AG09309 (cell line): ENCODE measurements around the gene APAF1.

Experiments used
- DNase-seq: peaks from one replicate; pipeline ENCODE4 v3.0.0-alpha.2; 2010; ENCODE audit warnings: low read depth
- H3K4me3 ChIP-seq: 2 replicates; pipeline ENCODE4 v1.5.1; 2011; ENCODE audit warnings: mild to moderate bottlenecking, low read depth, low read length, moderate library complexity; ENCODE audit not compliant: control insufficient read depth
- CTCF ChIP-seq: IDR thresholded peaks from 2 replicates; pipeline ENCODE4 v1.5.1; 2011; ENCODE audit warnings: mild to moderate bottlenecking, low read depth, low read length, inconsistent platforms; ENCODE audit not compliant: insufficient read depth, control insufficient read depth; ENCODE audit errors: missing control alignments

The APAF1 gene

DNA sequence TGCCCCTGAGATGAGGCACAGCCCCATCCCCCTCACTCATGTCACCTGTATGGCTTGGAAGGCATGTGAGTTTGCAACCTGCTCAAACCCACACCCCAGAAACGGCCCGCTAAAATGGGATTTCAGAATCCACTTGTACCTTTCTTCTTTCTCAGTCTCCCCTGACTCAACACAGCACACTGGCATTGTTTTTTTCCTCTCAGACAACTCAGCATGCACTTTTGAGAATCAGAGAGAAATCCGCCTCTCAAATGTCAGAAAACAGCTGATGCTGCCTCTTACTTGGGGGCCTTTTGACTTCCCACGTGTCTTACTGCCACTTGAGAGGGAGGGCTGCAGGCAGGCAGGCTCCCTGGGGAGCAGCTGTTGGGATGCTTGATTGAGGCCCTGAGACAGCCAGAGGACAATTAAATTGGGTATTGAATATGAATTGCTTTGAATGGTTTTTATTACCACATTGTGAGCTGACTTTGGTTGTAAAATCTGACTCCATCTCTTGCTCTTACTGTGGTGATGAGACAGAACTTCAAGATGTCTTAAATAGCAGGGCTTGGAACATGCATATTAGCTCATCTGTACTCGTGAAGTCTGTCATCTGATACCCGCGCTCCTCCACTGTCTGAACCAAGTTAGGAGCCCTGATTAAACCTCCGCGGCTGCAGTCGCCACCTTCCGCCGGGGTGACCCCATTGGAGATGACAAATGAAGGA lies 96.6 kb downstream of the APAF1 start:
- no peak overlapping the region for H3K4me3 ChIP-seq
- TF ChIP-seq CTCF: no peak
- DNase-seq: no peak

DNA sequence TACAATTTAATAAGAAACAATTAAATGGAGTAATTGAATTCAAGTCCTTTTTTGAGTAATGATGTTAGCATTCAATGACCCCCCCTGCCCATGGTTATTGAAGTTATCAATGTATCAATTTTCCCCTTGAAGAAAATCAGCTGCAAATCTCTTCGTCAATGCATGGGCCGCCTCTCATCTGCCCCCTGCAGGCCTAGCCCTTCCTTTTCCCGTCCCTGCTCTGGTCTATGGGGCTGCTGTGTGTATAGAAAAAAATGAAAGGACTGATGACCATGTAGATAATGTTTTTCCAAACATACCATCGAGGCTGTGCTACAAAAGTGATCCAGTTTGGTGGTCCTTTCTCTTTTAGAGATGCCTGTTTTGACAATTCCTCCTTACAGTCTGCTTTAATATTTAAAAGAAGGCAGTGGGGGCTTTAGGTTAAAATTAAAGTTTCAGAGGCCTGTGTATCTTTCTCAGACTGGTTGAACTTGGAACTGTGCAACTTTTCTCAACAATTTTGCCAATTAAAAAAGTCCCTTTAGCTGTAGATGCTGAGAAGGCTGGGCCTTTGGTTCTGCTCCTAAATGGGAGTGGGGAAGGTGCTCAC lies 98.4 kb downstream of the APAF1 start:
- no peak overlapping the region for H3K4me3 ChIP-seq
- DNase-seq: no peak
- no peak for TF ChIP-seq CTCF

DNA sequence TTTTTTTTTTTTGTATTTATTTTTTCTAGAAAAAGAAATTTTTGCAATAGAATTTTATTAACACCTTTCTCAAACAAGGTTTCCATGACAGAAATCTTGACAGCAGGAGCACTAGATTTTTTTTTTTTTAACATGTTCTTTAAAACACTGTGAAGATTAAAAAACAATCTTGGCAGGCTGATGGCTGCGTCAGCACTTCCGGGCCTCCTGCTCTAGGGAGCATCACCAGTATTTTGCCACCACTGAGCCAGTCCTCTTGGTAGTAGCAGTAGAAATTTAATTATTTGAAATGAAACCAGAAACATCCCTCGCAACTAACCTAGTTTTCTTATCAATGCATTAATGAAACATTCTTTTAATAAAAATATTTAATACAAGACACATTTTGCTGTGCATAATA lies 99.6 kb downstream of the APAF1 start:
- no peak for DNase-seq
- no peak for TF ChIP-seq CTCF
- no peak overlapping the region for H3K4me3 ChIP-seq

DNA sequence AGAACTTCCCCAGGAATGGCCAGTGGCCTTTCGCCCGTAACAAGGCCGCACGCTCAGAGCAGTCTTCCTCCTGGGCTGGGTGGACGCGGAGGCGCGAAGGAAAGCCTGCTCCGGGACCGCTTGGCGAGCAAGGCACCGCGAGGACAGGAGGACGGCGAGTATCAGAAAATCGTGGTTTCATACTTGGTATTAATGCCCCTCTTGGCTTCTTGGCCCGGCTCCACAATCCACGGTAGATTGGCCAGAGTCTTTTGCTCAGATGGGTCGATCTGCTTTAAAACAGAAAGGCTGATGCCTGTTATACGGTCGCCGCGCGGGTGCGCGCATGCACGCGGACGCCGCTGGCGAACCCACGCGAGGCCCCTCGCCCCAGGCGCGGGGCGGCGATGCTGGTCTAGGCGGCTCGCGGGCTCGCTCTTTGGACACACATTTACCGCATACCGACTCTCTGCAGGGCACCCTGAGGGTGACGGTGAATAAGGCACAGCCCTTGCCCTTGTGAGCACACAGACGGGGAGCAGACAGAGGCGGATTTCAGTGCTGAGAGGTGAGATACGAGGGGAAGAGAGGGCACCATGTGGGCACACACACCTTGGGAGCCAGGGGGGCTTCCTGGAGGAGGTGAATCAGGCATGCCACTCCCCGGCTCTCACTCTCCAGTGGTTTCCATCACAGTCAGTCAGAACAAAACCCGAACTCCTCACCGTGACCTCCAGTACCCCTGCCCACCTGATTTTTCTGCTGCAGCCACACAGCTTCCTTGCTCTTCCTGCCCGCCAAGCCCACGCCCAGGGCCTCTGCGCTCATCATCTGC lies 100.7 kb downstream of the APAF1 start:
- peak overlapping the region; percentile 39 for H3K4me3 ChIP-seq
- DNase-seq: no peak

DNA sequence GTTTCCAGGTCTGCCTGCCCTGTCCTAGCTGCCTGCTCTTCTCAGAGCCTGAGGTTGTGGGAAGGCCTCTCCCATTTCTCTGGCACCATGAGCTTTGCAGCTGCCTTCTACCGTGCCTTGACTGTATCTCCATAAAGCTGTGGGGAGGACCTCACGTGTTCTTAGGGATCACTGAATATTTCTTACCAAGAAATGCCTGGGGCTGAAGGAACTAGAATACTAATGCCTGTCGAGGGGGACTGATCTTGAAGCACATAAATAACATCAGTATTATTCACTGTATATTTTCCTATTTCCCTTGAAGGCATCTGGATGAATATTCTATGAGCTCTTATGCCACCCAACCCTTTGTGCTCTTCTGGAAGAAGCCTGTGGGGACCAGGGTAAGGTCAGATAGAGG lies 103.4 kb downstream of the APAF1 start:
- H3K4me3 ChIP-seq: no peak overlapping the region
- no peak for TF ChIP-seq CTCF
- no peak for DNase-seq

More for the DNA sequence above, 100.7 kb downstream of the APAF1 start:
- no peak for TF ChIP-seq CTCF

- no peak for DNase-seq
- no peak for TF ChIP-seq CTCF
- H3K4me3 ChIP-seq: no peak overlapping the region
Observed at GRCh38 chr12:98750511-98750910, 105.4 kb downstream of the APAF1 start.
